ENCODE data around the gene SLC5A10.
"Not testable (repeated sequence)": the region's sequence is repeated elsewhere in the genome, so short reads cannot be mapped to it uniquely, and the experiment has no call there.

SLC5A10 gene

DNA sequence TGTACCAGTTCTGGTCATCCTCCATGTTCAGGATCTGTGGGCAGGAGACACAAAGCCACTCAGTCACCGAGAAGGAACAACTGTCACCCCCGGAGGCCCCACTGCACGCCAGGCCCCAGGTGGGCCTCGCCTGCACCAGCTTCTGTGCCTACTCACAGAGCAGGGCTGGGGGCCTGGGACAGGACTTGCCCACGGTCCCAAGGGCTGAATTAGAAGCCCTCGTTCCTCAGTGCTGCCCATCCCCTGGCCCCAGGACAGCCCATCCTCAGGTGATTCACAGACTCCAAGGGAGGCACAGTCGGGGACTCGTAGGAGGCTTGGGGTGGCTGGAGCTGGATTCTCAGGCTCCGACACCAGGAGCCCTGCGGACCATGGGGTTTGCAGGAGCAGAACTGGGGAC, 89.9 kb downstream of the SLC5A10 start:
- DNase-seq (ENCODE audit: low read depth) = not testable (repeated sequence)

DNA sequence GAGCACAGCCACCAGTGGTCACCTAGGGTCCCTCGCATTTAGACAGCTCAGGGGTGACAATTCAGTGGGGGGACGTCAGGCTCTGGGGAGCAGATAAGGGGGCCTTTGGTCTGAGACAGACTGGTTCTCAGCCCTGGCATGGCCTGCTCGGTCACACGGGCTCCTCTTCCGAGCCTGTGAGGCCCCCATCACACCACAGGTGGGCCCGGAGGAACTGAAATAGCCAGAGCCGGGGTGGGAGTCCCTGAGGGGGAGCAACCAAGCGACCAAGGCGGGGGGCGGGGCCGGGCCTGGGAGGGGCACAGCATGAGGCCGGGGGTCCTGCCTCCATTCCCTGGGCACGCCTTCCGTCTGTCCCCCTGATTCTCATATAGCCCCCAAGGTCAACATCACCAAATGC, 90.4 kb downstream of the SLC5A10 start:
- not testable (repeated sequence) for DNase-seq (ENCODE audit: low read depth); H3K4me3 ChIP-seq (ENCODE audit: low read length)

More for the DNA sequence above, 89.9 kb downstream of the SLC5A10 start:
- not testable (repeated sequence) for H3K4me3 ChIP-seq (ENCODE audit: low read length)

DNA sequence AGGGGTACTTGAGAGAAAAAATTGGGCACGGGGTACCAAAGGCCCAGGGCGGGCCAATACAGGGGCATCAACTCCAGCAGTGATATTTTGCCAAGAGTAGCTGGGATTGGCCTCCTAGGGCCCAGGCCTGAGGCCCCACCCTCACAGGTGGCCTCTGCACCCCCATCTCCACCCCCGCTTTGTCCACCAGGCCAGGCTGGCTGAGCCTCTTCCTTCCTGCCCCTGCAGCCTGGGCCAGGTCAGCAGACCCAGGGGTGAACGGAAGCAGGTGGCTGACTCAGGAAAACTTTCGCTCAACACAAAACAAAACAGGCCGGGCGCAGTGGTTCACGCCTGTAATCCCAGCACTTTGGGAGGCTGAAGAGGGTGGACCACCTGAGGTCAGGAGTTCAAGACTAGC, 91.1 kb downstream of the SLC5A10 start:
- not testable (repeated sequence) for H3K4me3 ChIP-seq (ENCODE audit: low read length); DNase-seq (ENCODE audit: low read depth)

DNA sequence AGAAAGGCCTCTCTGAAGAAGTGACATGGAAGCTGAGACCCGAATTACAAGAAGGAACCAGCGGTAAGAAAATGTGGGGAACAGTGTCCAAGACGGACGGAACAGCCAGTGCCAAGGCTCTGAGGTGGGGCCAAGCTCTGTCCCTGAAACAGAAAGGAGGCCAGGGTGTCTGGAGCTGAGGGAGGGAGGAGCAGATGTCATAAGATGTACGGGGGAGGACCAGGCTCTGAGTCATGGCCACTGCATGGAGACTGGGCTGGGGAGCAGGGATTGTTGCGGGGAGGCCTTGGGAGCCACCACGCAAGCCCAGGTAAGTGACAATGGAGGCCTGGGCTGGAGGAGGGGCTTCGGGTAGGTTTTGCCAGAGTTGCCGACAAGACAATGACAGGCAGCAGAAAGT, 92.7 kb downstream of the SLC5A10 start:
- not testable (repeated sequence) for H3K4me3 ChIP-seq (ENCODE audit: low read length); DNase-seq (ENCODE audit: low read depth)

DNA sequence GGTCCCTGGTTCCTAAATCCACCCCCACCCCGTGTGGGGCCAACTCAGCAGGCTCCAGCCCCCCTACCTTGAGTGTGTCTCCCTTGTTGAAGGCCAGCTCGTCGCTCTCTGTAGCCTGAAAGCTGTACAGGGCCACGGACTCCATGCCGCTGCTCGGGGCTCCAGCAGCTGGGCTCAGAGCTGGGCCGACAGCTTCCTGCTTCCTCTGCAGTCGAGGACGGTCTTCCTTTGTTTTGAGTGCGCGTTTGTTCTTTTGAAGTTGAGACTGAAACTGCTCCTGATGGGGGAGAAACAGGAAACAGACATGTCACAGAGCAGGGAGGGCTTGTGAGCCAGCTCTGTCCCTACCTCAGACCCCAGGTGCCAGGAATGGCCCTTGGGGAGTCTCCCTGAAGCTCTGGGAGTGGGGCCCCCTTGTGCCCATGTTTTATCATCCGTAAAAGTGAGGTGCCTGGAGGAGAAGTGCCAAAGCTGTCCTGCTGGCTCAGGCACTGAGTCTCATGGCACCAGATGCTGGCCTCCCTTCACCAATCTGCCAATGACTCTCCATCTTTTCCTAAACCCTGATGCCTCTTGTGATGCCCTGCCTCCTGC, 94.9 kb downstream of the SLC5A10 start, which contains the start of gene GRAP:
Gene GRAP (minus strand): TSS at position 176 of the 594 bp plus-strand sequence. CDS start 31 bp downstream, at position 145.
- not testable (repeated sequence) for H3K4me3 ChIP-seq (ENCODE audit: low read length); DNase-seq (ENCODE audit: low read depth)

DNA sequence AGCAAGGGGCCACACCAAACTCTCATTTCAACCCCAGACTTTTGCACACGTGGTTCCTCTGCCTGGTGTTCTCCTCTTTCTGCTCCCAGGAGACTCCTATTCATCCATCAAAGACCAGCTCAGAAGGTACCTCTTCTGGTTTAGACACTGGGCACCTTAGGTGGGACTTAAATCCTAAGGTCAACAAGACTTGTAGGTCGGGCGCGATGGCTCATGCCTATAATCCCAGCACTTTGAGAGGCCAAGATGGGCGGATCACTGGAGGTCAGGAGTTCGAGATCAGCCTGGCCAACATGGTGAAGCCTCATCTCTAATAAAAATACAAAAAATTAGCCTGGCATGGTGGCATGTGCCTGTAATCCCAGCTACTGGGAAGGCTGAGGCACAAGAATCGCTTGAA, 95.5 kb downstream of the SLC5A10 start:
- not testable (repeated sequence) for DNase-seq (ENCODE audit: low read depth); H3K4me3 ChIP-seq (ENCODE audit: low read length)

DNA sequence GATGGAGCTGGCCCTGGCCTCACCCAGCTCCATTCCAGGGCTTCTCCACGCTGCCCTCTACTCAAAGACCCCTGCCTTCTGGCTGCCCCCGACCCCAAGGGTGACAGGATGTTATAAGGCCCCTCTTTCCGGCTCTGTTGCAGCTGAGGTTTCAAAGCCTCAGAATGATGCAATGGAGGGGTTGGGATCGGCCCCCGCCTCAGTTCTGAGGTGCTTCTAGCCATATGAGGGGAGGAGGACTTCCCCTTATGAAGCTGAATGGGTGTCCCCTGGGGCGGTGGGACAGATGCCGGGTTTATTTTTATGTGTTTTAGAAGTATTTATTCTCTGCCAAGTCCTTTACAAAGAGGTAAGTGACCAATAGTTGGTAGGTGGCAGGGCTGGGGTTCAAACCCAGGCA, 96.9 kb downstream of the SLC5A10 start:
- DNase-seq (ENCODE audit: low read depth); H3K4me3 ChIP-seq (ENCODE audit: low read length): not testable (repeated sequence)

DNA sequence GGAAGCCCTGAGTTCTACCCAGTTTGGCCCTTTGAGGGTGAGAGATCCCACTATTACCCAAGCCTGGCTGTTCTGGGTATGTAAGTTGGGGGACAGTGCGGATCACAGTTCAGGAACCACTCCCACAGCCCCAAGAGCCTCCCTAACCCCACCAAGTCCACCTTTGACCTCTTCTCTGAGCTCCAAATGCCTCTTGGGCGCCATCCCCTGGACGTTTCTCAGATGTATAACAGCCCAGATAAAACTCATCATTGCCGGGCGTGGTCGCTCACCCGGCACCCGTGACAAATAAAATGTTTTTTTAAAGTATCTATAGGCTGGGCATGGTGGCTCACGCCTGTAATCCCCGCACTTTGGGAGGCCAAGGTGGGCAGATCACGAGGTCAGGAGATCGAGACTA, 103.5 kb downstream of the SLC5A10 start:
- H3K4me3 ChIP-seq (ENCODE audit: low read length); DNase-seq (ENCODE audit: low read depth): not testable (repeated sequence)

DNA sequence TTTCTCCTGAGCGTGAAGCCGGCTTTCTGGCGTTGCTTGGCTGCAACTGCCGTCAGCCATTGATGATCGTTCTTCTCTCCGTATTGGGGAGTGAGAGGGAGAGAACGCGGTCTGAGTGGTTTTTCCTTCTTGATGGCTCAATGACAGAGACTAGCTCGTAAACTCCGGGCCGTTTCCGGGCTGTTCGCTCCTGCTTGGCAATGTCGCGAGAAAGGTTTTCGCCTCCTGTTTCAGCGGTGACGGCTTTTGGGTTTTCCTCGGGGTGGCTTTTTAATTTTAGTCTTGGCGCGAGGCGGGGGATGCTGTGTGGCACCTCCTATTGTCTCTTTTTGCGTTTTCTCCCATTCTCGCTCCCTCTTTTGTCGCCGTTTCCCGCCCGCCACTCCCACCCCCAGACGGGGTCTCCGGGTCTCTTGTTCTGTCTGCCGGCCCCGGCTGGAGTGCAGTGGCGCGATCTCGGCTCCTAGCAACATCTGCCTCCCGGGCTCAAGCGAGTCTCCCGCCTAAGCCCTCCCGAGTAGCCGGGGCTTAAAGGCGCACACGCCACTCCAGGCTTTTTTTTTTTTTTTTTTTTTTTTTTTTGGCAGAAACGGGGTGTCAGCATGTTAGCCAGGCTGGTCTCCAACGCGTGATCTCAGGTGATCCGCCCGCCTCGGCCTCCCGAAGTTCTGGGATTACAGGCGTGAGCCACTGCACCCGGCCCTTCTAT, 110.2 kb downstream of the SLC5A10 start:
- DNase-seq (ENCODE audit: low read depth); H3K4me3 ChIP-seq (ENCODE audit: low read length): not testable (repeated sequence)

DNA sequence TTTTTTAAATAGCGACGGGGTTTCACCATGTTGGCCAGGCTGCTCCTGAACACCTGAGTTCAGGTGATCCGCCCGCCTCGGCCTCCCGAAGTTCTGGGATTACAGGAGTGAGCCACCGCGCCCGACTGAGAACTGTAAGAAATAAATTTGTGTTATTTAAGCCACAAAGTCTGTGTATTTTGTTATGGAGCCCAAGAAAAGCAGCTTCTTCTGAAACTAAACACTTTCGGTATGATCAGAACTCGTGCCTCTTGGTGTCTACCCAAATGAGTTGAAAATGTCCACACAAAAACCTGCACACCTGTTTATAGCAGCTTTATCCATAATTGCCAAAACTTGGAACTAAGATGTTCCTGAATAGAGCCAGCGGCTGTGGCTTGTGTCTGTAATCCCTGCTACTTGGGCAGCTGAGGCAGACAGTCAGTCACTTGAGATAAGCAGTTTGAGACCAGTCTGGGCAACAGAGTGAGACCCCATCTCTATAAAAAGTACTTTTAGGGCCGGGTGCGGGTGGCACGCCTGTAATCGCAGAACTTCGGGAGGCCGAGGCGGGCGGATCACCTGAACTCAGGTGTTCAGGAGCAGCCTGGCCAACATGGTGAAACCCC, 110.9 kb downstream of the SLC5A10 start:
- H3K4me3 ChIP-seq (ENCODE audit: low read length); DNase-seq (ENCODE audit: low read depth): not testable (repeated sequence)

DNA sequence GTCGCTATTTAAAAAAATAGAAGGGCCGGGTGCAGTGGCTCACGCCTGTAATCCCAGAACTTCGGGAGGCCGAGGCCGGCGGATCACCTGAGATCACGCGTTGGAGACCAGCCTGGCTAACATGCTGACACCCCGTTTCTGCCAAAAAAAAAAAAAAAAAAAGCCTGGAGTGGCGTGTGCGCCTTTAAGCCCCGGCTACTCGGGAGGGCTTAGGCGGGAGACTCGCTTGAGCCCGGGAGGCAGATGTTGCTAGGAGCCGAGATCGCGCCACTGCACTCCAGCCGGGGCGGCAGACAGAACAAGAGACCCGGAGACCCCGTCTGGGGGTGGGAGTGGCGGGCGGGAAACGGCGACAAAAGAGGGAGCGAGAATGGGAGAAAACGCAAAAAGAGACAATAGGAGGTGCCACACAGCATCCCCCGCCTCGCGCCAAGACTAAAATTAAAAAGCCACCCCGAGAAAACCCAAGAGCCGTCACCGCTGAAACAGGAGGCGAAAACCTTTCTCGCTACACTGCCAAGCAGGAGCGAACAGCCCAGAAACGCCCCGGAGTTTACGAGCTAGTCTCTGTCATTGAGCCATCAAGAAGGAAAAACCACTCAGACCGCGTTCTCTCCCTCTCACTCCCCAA, 111.5 kb downstream of the SLC5A10 start:
- H3K4me3 ChIP-seq (ENCODE audit: low read length); DNase-seq (ENCODE audit: low read depth): not testable (repeated sequence)

DNA sequence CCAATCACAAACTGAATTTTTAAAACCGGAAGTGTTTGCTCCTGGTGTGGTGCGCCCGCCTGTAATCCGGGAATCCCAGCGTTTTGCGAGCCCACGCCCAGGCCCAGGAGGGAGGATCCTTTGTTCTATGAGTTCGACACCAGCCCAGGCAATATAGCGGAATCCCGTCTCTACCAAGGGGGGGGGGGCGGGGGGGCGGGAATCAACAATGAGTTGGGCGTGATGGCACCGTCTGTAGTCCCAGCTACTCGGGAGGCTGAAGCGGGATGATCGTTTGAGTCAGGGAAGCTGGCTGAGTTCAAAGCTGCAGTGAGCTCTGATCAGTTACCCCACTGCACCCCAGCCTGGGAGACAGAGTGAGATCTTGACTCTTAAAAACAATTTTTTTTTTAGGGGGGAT, 112.4 kb downstream of the SLC5A10 start:
- H3K4me3 ChIP-seq (ENCODE audit: low read length) = peak overlapping the region; percentile 30; the same call in 1 of the 2 replicates
- DNase-seq (ENCODE audit: low read depth) = not testable (repeated sequence)

DNA sequence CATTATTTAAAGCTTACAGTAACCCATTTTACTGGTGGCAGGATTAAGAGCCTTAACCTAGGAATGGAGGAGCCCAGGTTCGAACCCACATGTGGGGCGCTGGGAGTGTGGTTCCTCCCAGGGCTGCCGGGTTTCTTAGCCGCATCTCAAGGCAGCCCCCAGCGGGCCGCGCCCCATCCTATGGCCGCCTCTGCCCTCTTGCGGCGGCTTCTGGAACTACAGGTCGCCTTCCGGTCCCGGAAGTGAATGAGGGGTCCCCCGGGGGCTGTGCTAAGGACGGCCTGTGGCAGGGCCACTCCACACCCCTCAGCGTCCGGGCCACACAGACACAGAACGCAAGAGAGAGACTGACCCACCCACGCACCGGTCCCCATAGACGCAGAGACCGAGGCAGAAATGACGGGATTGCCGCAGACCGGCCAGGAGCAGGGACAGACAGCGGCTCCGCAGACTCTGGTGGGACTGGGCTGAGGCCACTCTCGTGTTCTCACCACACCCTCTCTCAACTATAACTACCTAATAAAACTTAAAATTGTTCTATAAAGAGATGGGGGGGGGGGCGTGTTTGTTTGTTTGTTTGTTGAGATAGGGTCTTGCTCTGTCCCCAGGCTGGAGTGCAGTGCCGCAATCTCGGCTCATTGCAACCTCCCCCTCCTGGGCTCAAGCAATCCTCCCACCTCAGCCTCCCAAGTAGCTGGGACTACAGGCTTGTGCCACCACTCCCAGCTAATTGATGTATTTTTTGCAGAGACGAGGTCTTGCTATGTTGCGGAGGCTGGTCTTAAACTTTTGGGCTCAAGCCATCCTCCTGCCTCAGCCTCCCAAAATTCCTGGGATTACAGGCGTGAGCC, 118.6 kb downstream of the SLC5A10 start:
- not testable (repeated sequence) for H3K4me3 ChIP-seq (ENCODE audit: low read length)

More for the DNA sequence above, 118.6 kb downstream of the SLC5A10 start:
- not testable (repeated sequence) for DNase-seq (ENCODE audit: low read depth)
